Measurements from ENCODE around the gene FADS6.

Gene FADS6

GRCh38 chr17:74852237-74853047, 41.0 kb downstream of the FADS6 start:
- TF ChIP-seq CTCF (IDR thresholded peaks at IDR 0.05): no peak
- no peaks in the 10 kb centered on the region for H3K9me3 ChIP-seq
- DNase-seq: no peak
- H3K4me3 ChIP-seq: no peak overlapping the region
- intact Hi-C loops (cut with DNase I; ENCODE audit: low total_unique reads): no loop called here
- peaks cover 0 to 81% of the 10 kb centered on the region in 2 donors for H3K27me3 ChIP-seq
- no peak overlapping the region for H3K27ac ChIP-seq
- H3K36me3 ChIP-seq: no peaks in the 10 kb centered on the region
- peaks cover 0 to 11% (median 0%) of the 10 kb centered on the region in 4 donors for H3K4me1 ChIP-seq

GRCh38 chr17:74851612-74852236, 41.7 kb downstream of the FADS6 start:
- DNase-seq: no peak
- no peak for TF ChIP-seq CTCF (IDR thresholded peaks at IDR 0.05)
- intact Hi-C loops (cut with DNase I; ENCODE audit: low total_unique reads): no loop called here
- Histone ChIP-seq H3K27me3 (peaks cover 0 to 74% of the 10 kb centered on the region in 2 donors), H3K4me3 (no peak overlapping the region), H3K9me3 (no peaks in the 10 kb centered on the region), H3K27ac (no peak overlapping the region), H3K36me3 (no peaks in the 10 kb centered on the region), H3K4me1 (peaks cover 0 to 11% (median 0%) of the 10 kb centered on the region in 4 donors)

GRCh38 chr17:74850914-74851313, 42.5 kb downstream of the FADS6 start:
- Histone ChIP-seq H3K36me3 (no peaks in the 10 kb centered on the region), H3K9me3 (no peaks in the 10 kb centered on the region), H3K27ac (no peak overlapping the region), H3K4me1 (peaks cover 0 to 11% (median 0%) of the 10 kb centered on the region in 4 donors), H3K4me3 (no peak overlapping the region), H3K27me3 (peaks cover 0 to 70% of the 10 kb centered on the region in 2 donors)
- TF ChIP-seq CTCF (IDR thresholded peaks at IDR 0.05): no peak
- intact Hi-C loops (cut with DNase I; ENCODE audit: low total_unique reads): no loop called here
- DNase-seq: no peak

- no peak overlapping the region for H3K4me3 ChIP-seq
- peaks cover 0 to 11% (median 0%) of the 10 kb centered on the region in 4 donors for H3K4me1 ChIP-seq
- no peak for DNase-seq
- intact Hi-C loops (cut with DNase I; ENCODE audit: low total_unique reads): no loop called here
- no peak for TF ChIP-seq CTCF (IDR thresholded peaks at IDR 0.05)
- no peak overlapping the region for H3K27ac ChIP-seq
- H3K27me3 ChIP-seq: peaks cover 0 to 70% of the 10 kb centered on the region in 2 donors
- H3K9me3 ChIP-seq: no peaks in the 10 kb centered on the region
- no peaks in the 10 kb centered on the region for H3K36me3 ChIP-seq
Measured at GRCh38 chr17:74850310-74850709, 43.1 kb downstream of the FADS6 start.

- Histone ChIP-seq H3K4me3 (no peak overlapping the region), H3K9me3 (no peaks in the 10 kb centered on the region), H3K4me1 (peaks cover 0 to 11% (median 0%) of the 10 kb centered on the region in 4 donors), H3K27ac (no peak overlapping the region), H3K36me3 (no peaks in the 10 kb centered on the region), H3K27me3 (peaks cover 0 to 67% of the 10 kb centered on the region in 2 donors)
- no peak for DNase-seq
- no peak for TF ChIP-seq CTCF (IDR thresholded peaks at IDR 0.05)
- intact Hi-C loops (cut with DNase I; ENCODE audit: low total_unique reads): no loop called here
Measured at GRCh38 chr17:74848656-74849399, 44.6 kb downstream of the FADS6 start.

All from tibial artery (tissue), 4 donors.